ENCODE data around the gene CYSTM1. TPM values are rescaled to one million over a fixed set of nuclear protein-coding genes. Genes with fewer than 3 reads are reported as not detected.

CYSTM1 gene
- total and polyA plus RNA-seq, 2 of the 8 experiments (the other 6 are each of a cell fraction or from before 2014, with no cell fraction given): 25.0 to 47.8 TPM

DNA sequence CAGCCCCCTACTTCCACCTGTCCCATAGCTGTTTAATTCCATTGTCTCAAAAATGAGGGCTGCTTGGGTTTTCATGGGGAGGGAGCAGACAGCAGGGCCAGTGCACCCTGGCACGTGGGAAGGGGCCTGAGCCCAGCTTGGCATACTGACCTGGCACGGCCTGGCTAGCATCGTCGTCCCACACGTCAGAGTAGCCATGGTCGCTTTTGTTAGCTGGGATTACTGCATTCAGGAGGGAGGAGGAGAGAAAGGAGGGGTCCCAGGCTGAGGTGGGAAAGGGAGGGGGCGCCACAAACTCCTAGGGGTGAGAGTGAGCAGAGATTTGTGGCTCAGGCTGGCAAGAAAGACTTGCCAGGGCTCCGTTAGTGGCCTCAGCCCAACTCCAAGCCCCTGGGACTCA is 21.1 kb upstream of the CYSTM1 start:
- Histone ChIP-seq H3K27ac (ENCODE audit: low read depth, low read length) (no peak overlapping the region), H4K91ac (replicated peaks; ENCODE audit: insufficient read length, low read length) (peak overlapping the region; percentile 34), H3K9ac (replicated peaks in 1 of 4; ENCODE audit: extremely low read depth in 1 of 4, low read depth in 3 of 4, low read length in 3 of 4) (no peak overlapping the region), H2BK20ac (ENCODE audit: low read length) (peak overlapping the region; percentile 95; the same call in 1 of the 2 replicates), H3K79me2 (ENCODE audit: control insufficient read depth in 1 of 2, insufficient read depth in 2 of 2, low read length in 2 of 2) (no peaks in the 10 kb centered on the region), H2BK12ac (ENCODE audit: low read depth, low read length) (peak overlapping the region; percentile 90; the same call in 1 of the 2 replicates), H3K4me1 (replicated peaks in 1 of 4; ENCODE audit: control insufficient read depth in 3 of 4, insufficient read depth in 4 of 4, low read length in 3 of 4) (peaks cover 6 to 24% (median 17%) of the 10 kb centered on the region in 4 experiments), H3K9me3 (ENCODE audit: insufficient read depth in 2 of 2, low read depth in 1 of 2, low read length in 1 of 2) (no peaks in the 10 kb centered on the region), H4K8ac (ENCODE audit: extremely low read depth, insufficient read depth, low read length) (peak overlapping the region; percentile 19; the same call in 1 of the 2 replicates), H3K79me1 (ENCODE audit: low read depth, low read length) (no peaks in the 10 kb centered on the region), H3K18ac (ENCODE audit: extremely low read depth, low read length) (peak overlapping the region; percentile 78; the same call in 1 of the 2 replicates), H3K14ac (ENCODE audit: insufficient read length) (no peak overlapping the region), H3K4me2 (ENCODE audit: insufficient read depth in 1 of 2, low read depth in 2 of 2, low read length in 2 of 2) (peak overlapping the region; percentile 46 to 52), H3K27me3 (replicated peaks in 1 of 4; ENCODE audit: control insufficient read depth in 3 of 4, extremely low read depth in 1 of 4, insufficient read depth in 3 of 4, low read length in 3 of 4) (peaks cover 0 to 18% (median 9%) of the 10 kb centered on the region in 4 experiments; a peak in 4 of 7 replicates), H2BK120ac (replicated peaks; ENCODE audit: low read depth, low read length) (peak overlapping the region; percentile 70), H4K20me1 (replicated peaks in 1 of 2; ENCODE audit: control insufficient read depth in 1 of 2, insufficient read depth in 2 of 2, low read length in 2 of 2) (no peaks in the 10 kb centered on the region), H3K23ac (ENCODE audit: insufficient read length) (no peak overlapping the region), H3K4me3 (ENCODE audit: extremely low read depth in 1 of 4, insufficient read depth in 2 of 4, low read depth in 3 of 4, low read length in 4 of 4) (peak overlapping the region in 3 of 4 experiments; percentile 1 to 30 (median 10); a peak in 3 of 8 replicates), H3K23me2 (ENCODE audit: low read depth, low read length) (peaks cover 3% of the 10 kb centered on the region; the same call in 1 of the 2 replicates), H4K5ac (ENCODE audit: insufficient read length, low read depth, low read length) (no peak overlapping the region), H2AFZ (ENCODE audit: low read length) (peak overlapping the region; percentile 71), H3K36me3 (ENCODE audit: control insufficient read depth in 2 of 4, insufficient read depth in 4 of 4, low read length in 3 of 4) (no peaks in the 10 kb centered on the region), H2AK5ac (ENCODE audit: low read depth, low read length) (no peak overlapping the region), H2BK5ac (ENCODE audit: low read depth, low read length) (peak overlapping the region; percentile 73; the same call in 1 of the 2 replicates), H3K56ac (replicated peaks; ENCODE audit: insufficient read length, low read depth, low read length) (no peak overlapping the region), H3K4ac (replicated peaks; ENCODE audit: insufficient read length, low read depth, low read length) (no peak overlapping the region), H2BK15ac (ENCODE audit: low read length) (no peak overlapping the region)
- ChIA-PET POLR2A (ENCODE audit: partially characterized antibody) (interaction anchor here (0.6 to 5.2 kb wide), 4 partner anchors 9 to 403 kb away, joined by 3 to 19 read pairs (median 3); partner anchors contain the start of gene SRA1), CTCF (ENCODE audit: partially characterized antibody) (interaction anchor here (1.0 to 10.1 kb wide), 9 partner anchors 8 to 366 kb away, joined by 3 to 118 read pairs (median 4); no protein-coding TSS in a partner anchor)
- FAIRE-seq: no peak
- 18% methylated on average over 7 of the region's 8 CpGs; no CpG with 5 or more reads in 1 of the 2 experiments for WGBS, 2 experiments (ENCODE audit: extremely low coverage in 1 of 2, insufficient coverage in 1 of 2, insufficient read length in 1 of 2, insufficient replicate concordance in 2 of 2, low coverage in 1 of 2, low lambda C conversion rate in 2 of 2, missing lambda C conversion rate in 1 of 2)
- no peak for DNase-seq (ENCODE audit: low read depth in 1 of 2, low spot score in 2 of 2)
- TF ChIP-seq EP300 (IDR thresholded peaks at IDR 0.05; ENCODE audit: borderline replicate concordance in 1 of 2, low read depth in 2 of 2, low read length in 2 of 2): no peak
- no peak for TF ChIP-seq GABPA (IDR thresholded peaks at IDR 0.05; ENCODE audit: borderline replicate concordance, insufficient read depth, low read length)
- 0 out of 2 replicates have a peak, but pooled peaks have one; percentile 12 for TF ChIP-seq YY1 (IDR thresholded peaks at IDR 0.05; ENCODE audit: low read depth, low read length)
- TF ChIP-seq CREB1 (IDR thresholded peaks at IDR 0.05): peak; percentile 64; the same call in 1 of the 2 replicates
- TF ChIP-seq, protein P1, sequence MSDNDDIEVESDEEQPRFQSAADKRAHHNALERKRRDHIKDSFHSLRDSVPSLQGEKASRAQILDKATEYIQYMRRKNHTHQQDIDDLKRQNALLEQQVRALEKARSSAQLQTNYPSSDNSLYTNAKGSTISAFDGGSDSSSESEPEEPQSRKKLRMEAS (IDR thresholded peaks at IDR 0.05): peak; percentile 26; the same call in 1 of the 2 replicates
- TF ChIP-seq TEAD4 (IDR thresholded peaks at IDR 0.05; ENCODE audit: low read depth, low read length): peak; percentile 66; the same call in 1 of the 2 replicates
- no peak for TF ChIP-seq KDM1A (IDR thresholded peaks at IDR 0.05; ENCODE audit: borderline replicate concordance, low read length)

All from H1 (cell line).